HepG2 (cell line): ENCODE results near the gene CAMTA1. TPM values are rescaled to one million over a fixed set of nuclear protein-coding genes. Genes with fewer than 3 reads are reported as not detected.

Experiments
- ARID2 ChIP-seq: sonication (generic); formaldehyde crosslinking; IDR thresholded peaks from 2 replicates; pipeline ENCODE4 v1.8.1; 2022; ENCODE audit warnings: mild to moderate bottlenecking, missing genetic modification reagents, borderline replicate concordance
- ARNT ChIP-seq: fragments of 450-650 bp; IDR thresholded peaks from 2 replicates; pipeline ENCODE4 v1.6.1; 2017
- FOXP1 ChIP-seq, 2 experiments: fragments of 450-650 bp in 1 of 2; IDR thresholded peaks; 2 replicates each; pipeline ENCODE4 v1.6.1; 2017 to 2018; ENCODE audit warnings: antibody characterized with exemption in 1 of 2
- HIVEP1 ChIP-seq: sonication (generic); formaldehyde crosslinking; IDR thresholded peaks from 2 replicates; pipeline ENCODE4 v1.4.0; 2020; ENCODE audit warnings: mild to moderate bottlenecking, missing genetic modification reagents
- IRF2 ChIP-seq: IDR thresholded peaks from 2 replicates; pipeline ENCODE4 v1.6.1; 2018; ENCODE audit warnings: missing genetic modification reagents, missing compliant biosample characterization
- JUN ChIP-seq: sonication (generic); formaldehyde crosslinking; IDR thresholded peaks from 2 replicates; pipeline ENCODE4 v1.4.0; 2020; ENCODE audit warnings: mild to moderate bottlenecking, missing genetic modification reagents
- KMT2A ChIP-seq: sonication (generic); formaldehyde crosslinking; IDR thresholded peaks from 2 replicates; pipeline ENCODE4 v1.4.0; 2020; ENCODE audit warnings: missing genetic modification reagents
- MAFK ChIP-seq, 2 experiments: IDR thresholded peaks in 1 of 2; conservative IDR thresholded peaks in 1 of 2; 2 replicates each; pipeline ENCODE4 v1.6.1; 2011; ENCODE audit warnings: improper control_type of control experiment in 2 of 2, low read length in 2 of 2
- NAIF1 ChIP-seq: sonication (generic); formaldehyde crosslinking; IDR thresholded peaks from 2 replicates; pipeline ENCODE4 v1.5.0; 2020; ENCODE audit warnings: mild to moderate bottlenecking, missing genetic modification reagents, borderline replicate concordance
- NFYC ChIP-seq: IDR thresholded peaks from 2 replicates; pipeline ENCODE4 v1.6.1; 2016; ENCODE audit warnings: missing genetic modification reagents, missing compliant biosample characterization
- PTBP1 ChIP-seq: fragments of 200-400 bp; formaldehyde crosslinking; IDR thresholded peaks from 2 replicates; pipeline ENCODE4 v1.6.1; 2018; ENCODE audit warnings: low read length, low read depth; ENCODE audit not compliant: poor library complexity, severe bottlenecking
- RBFOX2 ChIP-seq: fragments of 200-400 bp; formaldehyde crosslinking; IDR thresholded peaks from 2 replicates; pipeline ENCODE4 v1.6.1; 2017; ENCODE audit warnings: low read depth, mild to moderate bottlenecking, low read length
- SOX13 ChIP-seq, 3 experiments: fragments of 450-650 bp in 1 of 3; sonication (generic) in 1 of 3; formaldehyde crosslinking in 1 of 3; IDR thresholded peaks in 2 of 3; conservative IDR thresholded peaks in 1 of 3; 2 replicates each; pipeline versions ENCODE4 v1.5.0 to v1.6.1; 2016 to 2020; ENCODE audit warnings: antibody characterized with exemption in 1 of 3, mild to moderate bottlenecking in 1 of 3, missing compliant biosample characterization in 1 of 3, missing genetic modification reagents in 1 of 3, moderate library complexity in 1 of 3
- SP2 ChIP-seq: sonication (generic); formaldehyde crosslinking; IDR thresholded peaks from 2 replicates; pipeline ENCODE4 v1.5.1; 2020; ENCODE audit warnings: mild to moderate bottlenecking, missing genetic modification reagents
- SYNCRIP ChIP-seq: fragments of 200-400 bp; formaldehyde crosslinking; IDR thresholded peaks from 2 replicates; pipeline ENCODE4 v1.6.1; 2018; ENCODE audit warnings: mild to moderate bottlenecking, low read depth, low read length; ENCODE audit not compliant: insufficient read depth
- ZBTB20 ChIP-seq: sonication (generic); formaldehyde crosslinking; IDR thresholded peaks from 2 replicates; pipeline ENCODE4 v1.8.1; 2023; ENCODE audit warnings: missing genetic modification reagents, low read depth, mild to moderate bottlenecking, borderline replicate concordance
- ZNF232 ChIP-seq: sonication (generic); formaldehyde crosslinking; IDR thresholded peaks from 2 replicates; pipeline ENCODE4 v1.4.0; 2020; ENCODE audit warnings: missing genetic modification reagents, borderline replicate concordance
- ZNF24 ChIP-seq: fragments of 450-650 bp; IDR thresholded peaks from 2 replicates; pipeline ENCODE4 v1.6.1; 2017; ENCODE audit warnings: antibody characterized with exemption, mild to moderate bottlenecking
- ZNF280B ChIP-seq: sonication (generic); formaldehyde crosslinking; IDR thresholded peaks from 2 replicates; pipeline ENCODE4 v1.5.0; 2020; ENCODE audit warnings: missing genetic modification reagents, mild to moderate bottlenecking, borderline replicate concordance
- ZNF543 ChIP-seq: sonication (generic); formaldehyde crosslinking; IDR thresholded peaks from 2 replicates; pipeline ENCODE4 v1.4.0; 2020; ENCODE audit warnings: mild to moderate bottlenecking, missing genetic modification reagents
- ZNF687 ChIP-seq: sonication (generic); formaldehyde crosslinking; IDR thresholded peaks from 2 replicates; pipeline ENCODE4 v1.5.1; 2020; ENCODE audit warnings: mild to moderate bottlenecking, missing genetic modification reagents, moderate library complexity
- ZNF709 ChIP-seq: sonication (generic); formaldehyde crosslinking; IDR thresholded peaks from 2 replicates; pipeline ENCODE4 v1.5.0; 2020; ENCODE audit warnings: mild to moderate bottlenecking, missing genetic modification reagents
- polyA plus RNA-seq, 8 experiments: library from polyadenylated mRNA; depleted of rRNA in 3 of 8; stranded (reverse) in 7 of 8; unstranded in 1 of 8; fragments of >200 nt; fragmentation: Illumina TruSeq in 4 of 8; extraction: Trizol in 4 of 8; gene quantifications; 2 replicates each; pipeline versions ENCODE4 v1.2.1 to v1.2.3, GENCODE V29; 2011 to 2016; ENCODE audit warnings: low read depth in 4 of 8, missing spikeins in 1 of 8, mixed read lengths in 1 of 8; ENCODE audit not compliant: insufficient read depth in 1 of 8
- total RNA-seq, 5 experiments: library from RNA; depleted of rRNA; stranded (reverse); fragments of >200 nt; fragmentation: Illumina TruSeq; extraction: Trizol; gene quantifications; 2 replicates each; pipeline ENCODE4 v1.2.3, GENCODE V29; 2016; ENCODE audit warnings: low read depth in 1 of 5
- TF ChIP-seq, protein P1 (sequence below): sonication (generic); formaldehyde crosslinking; IDR thresholded peaks from 2 replicates; pipeline ENCODE4 v1.4.0; 2020; ENCODE audit warnings: mild to moderate bottlenecking, missing genetic modification reagents
- TF ChIP-seq, protein P2 (sequence below): sonication (generic); formaldehyde crosslinking; IDR thresholded peaks from 2 replicates; pipeline ENCODE4 v1.5.0; 2020; ENCODE audit warnings: missing genetic modification reagents, mild to moderate bottlenecking, borderline replicate concordance

CAMTA1 gene
- total and polyA plus RNA-seq, 2 of the 13 experiments (the other 11 are each of a cell fraction or from before 2014, with no cell fraction given): 25.0 to 36.4 TPM

DNA sequence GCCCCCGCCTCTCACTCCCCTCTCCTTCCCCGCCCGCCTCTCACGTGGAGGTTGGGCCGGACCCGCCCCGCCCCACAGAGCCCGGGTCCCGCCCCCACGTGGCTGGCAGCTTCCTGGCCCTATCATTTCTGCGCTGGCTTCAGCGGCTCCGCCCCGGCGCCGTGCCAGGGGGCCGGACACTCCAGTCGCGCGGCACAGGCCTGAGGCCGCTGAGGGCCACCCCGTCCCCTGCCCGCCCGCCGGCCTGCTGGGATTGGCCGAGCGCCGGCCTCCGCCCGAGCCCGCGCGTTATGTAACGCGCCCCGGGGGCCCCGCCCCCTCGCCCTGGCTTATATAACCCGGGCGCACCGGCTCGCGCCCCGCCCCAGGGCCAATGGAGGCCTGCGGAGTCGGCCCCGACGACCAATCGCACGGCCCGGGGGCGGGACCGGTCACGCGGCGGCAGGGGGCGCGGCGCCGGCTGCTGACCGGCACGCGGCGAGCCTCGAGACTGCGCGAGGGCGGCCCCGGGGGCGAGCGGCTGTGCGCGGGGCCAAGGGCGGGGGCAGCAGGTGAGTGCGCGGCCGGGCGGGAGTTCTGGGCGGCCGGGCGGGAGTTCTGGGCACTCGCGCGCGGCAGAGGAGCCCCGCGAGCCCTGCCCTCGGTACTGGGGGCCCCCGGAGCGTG is 998.7 kb downstream of the CAMTA1 start, which contains the start of gene PER3 (continued):
- TF ChIP-seq ZNF687 (peak; percentile 59), ZNF280B (no peak), FOXP1 (IDR thresholded peaks at IDR 0.05) (no peak), FOXP1 (CRISPR knock-in tag; IDR thresholded peaks at IDR 0.05) (no peak), ZNF232 (no peak), HIVEP1 (CRISPR knock-in tag) (no peak), NFYC (CRISPR knock-in tag) (peak; percentile 78), SP2 (CRISPR knock-in tag) (peak; percentile 90), ARID2 (CRISPR knock-in tag) (no peak), ARNT (no peak), IRF2 (CRISPR knock-in tag) (no peak), MAFK (conservative IDR thresholded peaks at IDR 0.05 in 1 of 2, IDR thresholded peaks at IDR 0.05 in 1 of 2; ENCODE audit: low read length in 2 of 2) (no peak), ZBTB20 (CRISPR knock-in tag) (no peak), KMT2A (CRISPR knock-in tag) (no peak), ZNF543 (CRISPR knock-in tag) (no peak), JUN (no peak), ZNF709 (CRISPR knock-in tag) (no peak), RBFOX2 (peak; percentile 41; the same call in 1 of the 2 replicates), ZNF24 (no peak), PTBP1 (no peak), SOX13 (IDR thresholded peaks at IDR 0.05) (no peak), SOX13 (CRISPR knock-in tag; conservative IDR thresholded peaks at IDR 0.05 in 1 of 2, IDR thresholded peaks at IDR 0.05 in 1 of 2) (no peak), SYNCRIP (no peak), NAIF1 (no peak)
- TF ChIP-seq, protein P1, sequence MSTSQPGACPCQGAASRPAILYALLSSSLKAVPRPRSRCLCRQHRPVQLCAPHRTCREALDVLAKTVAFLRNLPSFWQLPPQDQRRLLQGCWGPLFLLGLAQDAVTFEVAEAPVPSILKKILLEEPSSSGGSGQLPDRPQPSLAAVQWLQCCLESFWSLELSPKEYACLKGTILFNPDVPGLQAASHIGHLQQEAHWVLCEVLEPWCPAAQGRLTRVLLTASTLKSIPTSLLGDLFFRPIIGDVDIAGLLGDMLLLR (CRISPR knock-in tag): no peak
- TF ChIP-seq, protein P2, sequence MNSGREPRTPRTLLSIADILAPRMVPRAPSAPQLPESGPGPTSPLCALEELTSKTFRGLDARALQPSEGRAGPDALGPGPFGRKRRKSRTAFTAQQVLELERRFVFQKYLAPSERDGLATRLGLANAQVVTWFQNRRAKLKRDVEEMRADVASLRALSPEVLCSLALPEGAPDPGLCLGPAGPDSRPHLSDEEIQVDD (CRISPR knock-in tag): no peak
